ENCODE results near the gene CD8B.
A peak's percentile ranks its signal among the peaks of the same experiment; 100 is the strongest.
"Not testable (repeated sequence)": the region's sequence is repeated elsewhere in the genome, so short reads cannot be mapped to it uniquely, and the experiment has no call there.

CD8B gene

DNA sequence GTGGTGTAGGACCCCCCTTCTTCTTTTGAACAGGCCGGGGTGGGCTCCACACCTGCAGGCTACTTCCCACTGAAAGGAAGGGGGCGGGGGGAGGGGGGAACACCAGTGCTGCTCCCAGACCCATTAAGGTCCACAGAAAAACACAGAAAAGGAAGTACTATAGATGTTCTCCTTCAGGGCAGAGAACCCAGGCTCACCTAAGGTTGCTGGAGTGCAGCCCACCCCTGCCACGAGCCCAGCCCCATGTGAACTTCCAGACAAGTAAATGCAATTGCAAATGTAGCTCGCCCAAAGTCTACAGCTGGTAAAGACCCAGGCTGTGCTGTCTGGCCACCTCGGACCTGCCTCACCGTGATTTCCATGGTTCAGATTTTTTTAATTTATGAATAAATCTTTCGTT is 24.0 kb downstream of the CD8B start:
- not testable (repeated sequence) for H3K4me3 ChIP-seq (ENCODE audit: low read length); DNase-seq (ENCODE audit: low read depth)

- DNase-seq (ENCODE audit: low read depth) = peak; percentile 88
- H3K4me3 ChIP-seq (ENCODE audit: low read length) = peak overlapping the region; percentile 7
Measured at GRCh38 chr2:86836915-86837695, 24.6 kb downstream of the CD8B start.

GRCh38 chr2:86835548-86835889 is 26.2 kb downstream of the CD8B start:
- not testable (repeated sequence) for H3K4me3 ChIP-seq (ENCODE audit: low read length)

DNA sequence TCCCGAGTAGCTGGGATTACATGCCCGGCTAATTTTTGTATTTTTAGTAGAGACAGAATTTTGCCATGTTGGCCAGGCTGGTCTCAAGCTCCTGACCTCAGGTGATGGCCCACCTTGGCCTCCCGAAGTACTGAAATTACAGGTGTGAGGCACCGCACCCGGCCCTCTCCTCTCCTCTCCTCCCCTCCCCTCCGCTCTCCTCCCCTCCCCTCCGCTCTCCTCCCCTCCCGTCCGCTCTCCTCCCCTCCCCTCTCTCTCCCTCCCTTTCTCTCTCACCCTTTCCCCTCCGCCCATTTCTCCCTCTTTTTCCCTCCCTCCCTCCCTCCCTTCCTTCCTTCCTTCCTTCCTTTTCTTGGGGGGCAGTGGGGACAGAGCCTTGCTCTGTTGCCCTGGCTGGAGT is 28.4 kb downstream of the CD8B start:
- no peak overlapping the region for H3K4me3 ChIP-seq (ENCODE audit: low read length)
- TF ChIP-seq CTCF (IDR thresholded peaks at IDR 0.05; ENCODE audit: insufficient read depth, low read depth, low read length, missing control alignments) = no peak
- no peak for DNase-seq (ENCODE audit: low read depth)

More at GRCh38 chr2:86835548-86835889, 26.2 kb downstream of the CD8B start:
- DNase-seq (ENCODE audit: low read depth) = not testable (repeated sequence)

GRCh38 chr2:86832334-86833096 is 29.2 kb downstream of the CD8B start:
- TF ChIP-seq CTCF (IDR thresholded peaks at IDR 0.05; ENCODE audit: insufficient read depth, low read depth, low read length, missing control alignments) = no peak
- DNase-seq (ENCODE audit: low read depth) = no peak
- H3K4me3 ChIP-seq (ENCODE audit: low read length) = no peak overlapping the region

DNA sequence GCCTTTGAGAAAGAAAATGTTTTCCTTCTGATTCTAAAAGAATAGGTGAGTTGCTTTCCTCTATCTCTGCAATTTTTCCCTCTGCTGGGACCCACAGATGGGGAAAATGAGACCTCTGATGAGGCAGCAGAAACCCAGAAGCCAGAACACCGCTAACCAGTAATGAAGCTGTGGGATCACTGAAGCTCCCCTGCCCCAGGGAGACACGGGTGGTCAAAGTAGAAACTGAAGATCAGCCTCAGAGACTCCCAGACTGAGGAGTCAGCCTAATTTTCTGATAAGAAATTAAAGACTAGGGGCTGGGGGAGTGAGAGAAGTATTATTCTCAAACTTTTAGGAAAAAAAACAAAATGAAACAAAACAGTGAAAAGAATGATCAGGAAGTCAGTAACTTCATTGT is 30.1 kb downstream of the CD8B start:
- no peak overlapping the region for H3K4me3 ChIP-seq (ENCODE audit: low read length)
- no peak for DNase-seq (ENCODE audit: low read depth)
- no peak for TF ChIP-seq CTCF (IDR thresholded peaks at IDR 0.05; ENCODE audit: insufficient read depth, low read depth, low read length, missing control alignments)

DNA sequence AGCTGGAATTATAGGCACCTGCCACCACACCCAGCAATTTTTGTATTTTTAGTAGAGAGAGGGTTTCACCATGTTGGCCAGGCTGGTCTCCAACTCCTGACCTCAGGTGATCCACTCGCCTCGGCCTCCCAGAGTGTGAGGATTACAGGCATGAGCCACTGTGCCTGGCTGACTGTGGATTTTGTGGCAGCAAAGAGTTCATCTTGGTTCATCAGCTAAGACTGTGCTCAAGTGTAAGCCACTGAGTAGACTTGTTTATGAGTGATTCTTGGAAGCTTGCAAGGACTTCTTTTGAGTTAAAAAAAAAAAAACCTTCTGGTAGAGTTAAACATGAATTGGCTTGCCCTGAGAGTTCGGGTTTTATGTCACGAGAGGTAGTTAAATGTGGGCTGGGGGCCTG is 34.7 kb downstream of the CD8B start:
- no peak for TF ChIP-seq CTCF (IDR thresholded peaks at IDR 0.05; ENCODE audit: insufficient read depth, low read depth, low read length, missing control alignments)
- no peak overlapping the region for H3K4me3 ChIP-seq (ENCODE audit: low read length)
- DNase-seq (ENCODE audit: low read depth) = no peak

DNA sequence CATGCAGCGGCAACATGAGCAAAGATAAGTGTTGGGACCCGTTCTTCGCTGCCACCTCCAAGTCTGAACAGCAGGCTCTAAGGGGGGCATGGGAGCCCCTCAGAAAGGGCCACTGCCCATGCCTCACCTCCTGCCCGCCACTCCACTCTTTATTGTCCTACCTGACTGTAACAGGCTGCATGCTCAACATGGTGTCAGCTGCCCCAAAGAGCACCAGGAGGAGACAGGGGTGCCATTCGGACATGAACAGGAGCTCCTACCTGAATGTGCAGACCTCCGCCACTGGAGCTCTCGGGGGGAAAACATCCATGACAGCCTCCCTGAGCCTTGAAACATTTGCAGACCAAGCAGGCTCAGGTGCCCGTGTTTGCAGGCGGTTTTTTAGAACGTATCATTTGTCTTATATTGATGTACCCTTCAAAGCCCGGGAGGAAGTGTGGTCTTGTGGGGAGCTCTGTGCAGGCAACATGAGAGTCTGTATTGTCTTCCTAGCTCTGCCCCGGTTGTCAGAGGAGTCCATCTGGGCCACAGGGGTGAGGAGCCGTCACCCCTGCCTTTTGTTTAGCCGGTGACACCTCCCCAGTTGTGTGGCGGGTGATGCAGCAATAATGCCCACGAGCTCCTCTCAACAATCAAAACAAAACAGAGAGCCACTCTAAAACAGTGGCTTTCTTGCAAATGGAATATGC is 35.8 kb downstream of the CD8B start:
- H3K4me3 ChIP-seq (ENCODE audit: low read length) = no peak overlapping the region
- TF ChIP-seq CTCF (IDR thresholded peaks at IDR 0.05; ENCODE audit: insufficient read depth, low read depth, low read length, missing control alignments) = no peak
- no peak for DNase-seq (ENCODE audit: low read depth)
